Panc1 (cell line): ENCODE data around the gene MAK. TPM values are rescaled to one million over a fixed set of nuclear protein-coding genes. Genes with fewer than 3 reads are reported as not detected.
A peak's percentile ranks its signal among the peaks of the same experiment; 100 is the strongest.

Experiments
- ATAC-seq: fragments of 200-7000 bp; cut with Tn5 transposase; 2 replicates; pipeline ENCODE4 v1.9.1; 2020; ENCODE audit warnings: mild to moderate bottlenecking, moderate library complexity
- BruUV-seq: library from RNA; stranded (reverse); fragments of 400-500 nt; replicated peaks from 2 replicates; lab custom pipeline; 2021; lab: Mats Ljungman, UMichigan
- CTCF ChIA-PET: fragments of 300-600 bp; sonication (Branson Sonifier 250); formaldehyde crosslinking; loops from one replicate; lab custom pipeline; 2022; ENCODE audit warnings: antibody characterized with exemption; lab: Charles Lee
- POLR2A ChIA-PET: fragments of 300-600 bp; sonication (Branson Sonifier 250); formaldehyde crosslinking; loops from one replicate; lab custom pipeline; 2022; ENCODE audit warnings: antibody characterized with exemption; lab: Charles Lee
- DNase-seq: peaks from one replicate; pipeline ENCODE4 v3.0.0-alpha.2; 2010; ENCODE audit warnings: low read depth, low spot score
- H3K27ac ChIP-seq: 2 replicates; pipeline ENCODE4 v1.5.1; 2011; ENCODE audit warnings: mild to moderate bottlenecking, low read length, inconsistent platforms
- H3K27me3 ChIP-seq: fragments of 200-500 bp; sonication (Bioruptor generic); 2 replicates; pipeline ENCODE4 v1.6.0; 2014; ENCODE audit warnings: low read length, inconsistent platforms; ENCODE audit not compliant: control insufficient read depth, insufficient read depth
- H3K36me3 ChIP-seq: fragments of 200-500 bp; sonication (Bioruptor generic); 2 replicates; pipeline ENCODE4 v1.5.1; 2014; ENCODE audit warnings: inconsistent platforms, mild to moderate bottlenecking, low read length, moderate library complexity; ENCODE audit not compliant: control insufficient read depth, insufficient read depth
- H3K4me1 ChIP-seq: 2 replicates; pipeline ENCODE4 v1.5.1; 2011; ENCODE audit warnings: inconsistent platforms, mild to moderate bottlenecking, low read length, moderate library complexity; ENCODE audit not compliant: control insufficient read depth, insufficient read depth
- H3K4me3 ChIP-seq, 2 experiments: 2 replicates each; pipeline ENCODE4 v1.5.1; 2011 to 2012; ENCODE audit warnings: low read depth in 2 of 2, low read length in 2 of 2, mild to moderate bottlenecking in 2 of 2, inconsistent platforms in 1 of 2, moderate library complexity in 1 of 2
- H3K9me3 ChIP-seq: fragments of 200-500 bp; sonication (Bioruptor generic); 2 replicates; pipeline ENCODE4 v1.5.1; 2014; ENCODE audit warnings: low read depth, mild to moderate bottlenecking, inconsistent platforms, low read length, moderate library complexity; ENCODE audit not compliant: control insufficient read depth, insufficient read depth
- CTCF ChIP-seq: fragments of 450-650 bp; IDR thresholded peaks from 2 replicates; pipeline ENCODE4 v1.5.1; 2017; ENCODE audit warnings: mild to moderate bottlenecking
- POLR2AphosphoS5 ChIP-seq: IDR thresholded peaks from 2 replicates; pipeline ENCODE4 v1.6.1; 2012; ENCODE audit warnings: mild to moderate bottlenecking, low read depth, low read length, moderate library complexity
- REST ChIP-seq, 2 experiments: IDR thresholded peaks; 2 replicates each; pipeline ENCODE4 v1.6.1; 2011 to 2012; ENCODE audit warnings: low read depth in 2 of 2, control low read depth in 1 of 2, low read length in 1 of 2, mild to moderate bottlenecking in 1 of 2, moderate library complexity in 1 of 2; ENCODE audit not compliant: insufficient read depth in 1 of 2
- SIN3A ChIP-seq: IDR thresholded peaks from 2 replicates; pipeline ENCODE4 v1.6.1; 2012; ENCODE audit warnings: low read depth, mild to moderate bottlenecking, low read length, moderate library complexity, borderline replicate concordance; ENCODE audit not compliant: insufficient read depth
- TCF7L2 ChIP-seq: IDR thresholded peaks from 2 replicates; pipeline ENCODE4 v1.6.1; 2011; ENCODE audit warnings: mild to moderate bottlenecking, low read depth, low read length, inconsistent platforms
- in situ Hi-C: cut with HindIII; loops from 2 replicates; pipeline ENCODE4 v1.10.0; 2016; ENCODE audit warnings: low sequenced_read_pairs, low pct_unique_long_range_greater_than_20kb
- intact Hi-C: fragments of 100-400 bp; cut with micrococcal nuclease; formaldehyde crosslinking; loops from one replicate; pipeline ENCODE4 v1.10.0; 2022; ENCODE audit not compliant: unreplicated experiment
- total RNA-seq: library from RNA; stranded (reverse); gene quantifications from one replicate; pipeline ENCODE4 v1.2.1, GENCODE V29; 2021; ENCODE audit not compliant: unreplicated experiment

Gene MAK
- total RNA-seq, 1 experiment from 2014 or later: 0.21 TPM

GRCh38 chr6:10794239-10794638 lies 44.1 kb downstream of the MAK start:
- intact Hi-C loops: loop anchor here (10.0 kb wide), 1 partner anchor 79 kb away; no protein-coding TSS in a partner anchor
- Histone ChIP-seq H3K4me1 (peaks cover 8% of the 10 kb centered on the region; the same call in 1 of the 2 replicates), H3K27ac (no peak overlapping the region), H3K27me3 (no peaks in the 10 kb centered on the region), H3K9me3 (no peaks in the 10 kb centered on the region), H3K4me3 (no peak overlapping the region), H3K36me3 (no peaks in the 10 kb centered on the region)
- CTCF ChIA-PET: interaction anchor here (0.7 to 0.9 kb wide), 2 partner anchors 18 to 35 kb away, joined by 3 to 4 read pairs; no protein-coding TSS in a partner anchor
- TF ChIP-seq REST (IDR thresholded peaks at IDR 0.05; ENCODE audit: insufficient read depth in 1 of 2, low read depth in 2 of 2, low read length in 1 of 2): no peak
- TF ChIP-seq POLR2AphosphoS5: no peak
- TF ChIP-seq CTCF: no peak
- TF ChIP-seq TCF7L2: no peak
- in situ Hi-C loops: no loop called here
- POLR2A ChIA-PET: interaction anchor here (0.5 kb wide), 1 partner anchor 15 kb away, joined by 5 read pairs; no protein-coding TSS in a partner anchor
- DNase-seq (no peak), ATAC-seq (peak; percentile 59; the same call in 1 of the 2 replicates)
- no TSS peak for BruUV-seq

GRCh38 chr6:10793695-10794094 lies 44.6 kb downstream of the MAK start:
- Histone ChIP-seq H3K27ac (no peak overlapping the region), H3K27me3 (no peaks in the 10 kb centered on the region), H3K36me3 (no peaks in the 10 kb centered on the region), H3K4me1 (peaks cover 8% of the 10 kb centered on the region; the same call in 1 of the 2 replicates), H3K4me3 (no peak overlapping the region), H3K9me3 (no peaks in the 10 kb centered on the region)
- POLR2A ChIA-PET: interaction anchor here (0.5 kb wide), 1 partner anchor 381 kb away, joined by 5 read pairs; no protein-coding TSS in a partner anchor
- intact Hi-C loops: loop anchor here (10.0 kb wide), 1 partner anchor 79 kb away; no protein-coding TSS in a partner anchor
- in situ Hi-C loops: no loop called here
- BruUV-seq: no TSS peak
- TF ChIP-seq TCF7L2: no peak
- TF ChIP-seq REST (IDR thresholded peaks at IDR 0.05; ENCODE audit: insufficient read depth in 1 of 2, low read depth in 2 of 2, low read length in 1 of 2): no peak
- no peak for TF ChIP-seq CTCF
- no peak for TF ChIP-seq POLR2AphosphoS5
- no peak for TF ChIP-seq SIN3A
- CTCF ChIA-PET: interaction anchor here (0.7 kb wide), 2 partner anchors 17 to 782 kb away, joined by 3 to 4 read pairs; no protein-coding TSS in a partner anchor
- DNase-seq (no peak), ATAC-seq (no peak)
